CD14-positive monocyte (primary cell): Measurements from ENCODE around the gene GRIA1. TPM values are rescaled to one million over a fixed set of nuclear protein-coding genes. Genes with fewer than 3 reads are reported as not detected.

Experiments used
- DNase-seq, 3 donors: peaks; one replicate each; pipeline ENCODE4 v3.0.0-alpha.2; 2011 to 2022
- H2AFZ ChIP-seq: 2 replicates; pipeline ENCODE4 v1.6.0; 2012; ENCODE audit warnings: mild to moderate bottlenecking, low read depth, low read length, inconsistent platforms; ENCODE audit not compliant: insufficient read depth, poor library complexity, severe bottlenecking
- H3K27ac ChIP-seq, 2 donors: 1 replicate in 1 of 2; 2 replicates in 1 of 2; pipeline ENCODE4 v1.5.1; 2012 to 2013; ENCODE audit warnings: low read length in 2 of 2, control low read depth in 1 of 2, inconsistent platforms in 1 of 2, low read depth in 1 of 2, mild to moderate bottlenecking in 1 of 2
- H3K27me3 ChIP-seq, 2 donors: one replicate each; pipeline versions ENCODE4 v1.6.0 to v1.6.1; 2011 to 2013; ENCODE audit warnings: low read length in 2 of 2; ENCODE audit not compliant: control insufficient read depth in 2 of 2, insufficient read depth in 2 of 2
- H3K36me3 ChIP-seq, 2 donors: replicated peaks in 1 of 2; 1 replicate in 1 of 2; 2 replicates in 1 of 2; pipeline versions ENCODE4 v1.5.1 to v1.6.1; 2012 to 2013; ENCODE audit warnings: low read length in 2 of 2, control low read depth in 1 of 2, inconsistent platforms in 1 of 2, mild to moderate bottlenecking in 1 of 2; ENCODE audit not compliant: insufficient read depth in 2 of 2, control insufficient read depth in 1 of 2
- H3K4me1 ChIP-seq, 2 donors: 1 replicate in 1 of 2; 2 replicates in 1 of 2; pipeline versions ENCODE4 v1.5.1 to v1.6.1; 2012 to 2013; ENCODE audit warnings: low read length in 2 of 2, control low read depth in 1 of 2, inconsistent platforms in 1 of 2, mild to moderate bottlenecking in 1 of 2, moderate library complexity in 1 of 2; ENCODE audit not compliant: insufficient read depth in 2 of 2, control insufficient read depth in 1 of 2
- H3K4me2 ChIP-seq: replicated peaks from 2 replicates; pipeline ENCODE3; 2012; ENCODE audit warnings: low read length, moderate library complexity, mild to moderate bottlenecking; ENCODE audit not compliant: poor library complexity, severe bottlenecking; ENCODE audit errors: extremely low read depth
- H3K4me3 ChIP-seq, 3 experiments: fragments of 200-600 bp in 1 of 3; sonication (generic) in 1 of 3; replicated peaks in 1 of 3; 1 replicate in 2 of 3; 2 replicates in 1 of 3; pipeline ENCODE4 v1.5.1; 2011 to 2013; ENCODE audit warnings: low read length in 3 of 3, mild to moderate bottlenecking in 3 of 3, control low read depth in 2 of 3, low read depth in 2 of 3, inconsistent platforms in 1 of 3, moderate library complexity in 1 of 3
- H3K79me2 ChIP-seq: 2 replicates; pipeline ENCODE4 v1.6.0; 2012; ENCODE audit warnings: mild to moderate bottlenecking, control low read depth, inconsistent platforms, low read length, moderate library complexity; ENCODE audit not compliant: insufficient read depth
- H3K9ac ChIP-seq: 2 replicates; pipeline ENCODE4 v1.6.0; 2017; ENCODE audit warnings: low read length, mild to moderate bottlenecking; ENCODE audit not compliant: insufficient read depth, poor library complexity, severe bottlenecking
- H3K9me3 ChIP-seq, 2 donors: replicated peaks in 1 of 2; 1 replicate in 1 of 2; 2 replicates in 1 of 2; pipeline versions ENCODE4 v1.5.1 to v1.6.1; 2012 to 2013; ENCODE audit warnings: low read length in 2 of 2, control low read depth in 1 of 2; ENCODE audit not compliant: control insufficient read depth in 1 of 2, insufficient read depth in 1 of 2
- H4K20me1 ChIP-seq: 2 replicates; pipeline ENCODE4 v1.6.0; 2012; ENCODE audit warnings: mild to moderate bottlenecking, low read length, control low read depth, moderate library complexity; ENCODE audit not compliant: insufficient read depth
- H3K27ac Mint-ChIP-seq, 7 donors: one replicate each; pipeline ENCODE4 v1.8.0; 2020; ENCODE audit warnings: mild to moderate bottlenecking in 7 of 7, mixed read lengths in 7 of 7, moderate library complexity in 6 of 7, inconsistent platforms in 2 of 7
- H3K27me3 Mint-ChIP-seq, 3 donors: one replicate each; pipeline ENCODE4 v1.8.0; 2021 to 2022; ENCODE audit warnings: low read depth in 3 of 3, mild to moderate bottlenecking in 3 of 3, mixed read lengths in 3 of 3, moderate library complexity in 3 of 3, inconsistent platforms in 1 of 3
- H3K36me3 Mint-ChIP-seq, 2 donors: one replicate each; pipeline ENCODE4 v1.8.0; 2020; ENCODE audit warnings: mixed read lengths in 2 of 2, inconsistent platforms in 1 of 2, mild to moderate bottlenecking in 1 of 2
- H3K4me1 Mint-ChIP-seq: one replicate; pipeline ENCODE4 v1.8.0; 2020; ENCODE audit warnings: mild to moderate bottlenecking, mixed read lengths
- H3K4me3 Mint-ChIP-seq, 2 donors: one replicate each; pipeline ENCODE4 v1.8.0; 2020; ENCODE audit warnings: mild to moderate bottlenecking in 2 of 2, mixed read lengths in 2 of 2, moderate library complexity in 1 of 2
- H3K9me3 Mint-ChIP-seq, 7 donors: one replicate each; pipeline ENCODE4 v1.8.0; 2020 to 2022; ENCODE audit warnings: mixed read lengths in 7 of 7, mild to moderate bottlenecking in 6 of 7, moderate library complexity in 6 of 7, inconsistent platforms in 2 of 7
- WGBS: methylation state at CpG from one replicate; pipeline ENCODE4 v1.1.5; 2013; ENCODE audit warnings: missing lambda C conversion rate; ENCODE audit not compliant: insufficient coverage; 5-methylcytosine and 5-hydroxymethylcytosine counted together
- intact Hi-C, 2 donors: fragments of 100-400 bp; cut with micrococcal nuclease; formaldehyde crosslinking; loops; one replicate each; pipeline versions ENCODE4 v1.15.0 to v1.15.1; 2023
- polyA plus RNA-seq, 3 donors: library from polyadenylated mRNA; depleted of rRNA in 1 of 3; unstranded in 2 of 3; stranded (reverse) in 1 of 3; fragments of 300-500 nt in 2 of 3; fragments of >200 nt in 1 of 3; fragmentation: Illumina TruSeq in 2 of 3; gene quantifications; 1 replicate in 2 of 3; 2 replicates in 1 of 3; pipeline ENCODE4 v1.2.3, GENCODE V29; 2012 to 2021
- TF ChIP-seq, protein P1 (sequence below): fragments of 200-600 bp; IDR thresholded peaks from one replicate; pipeline ENCODE4 v1.8.0; 2022; ENCODE audit warnings: antibody characterized with exemption, mild to moderate bottlenecking

The GRIA1 gene
- polyA plus RNA-seq, 3 donors: not detected

DNA sequence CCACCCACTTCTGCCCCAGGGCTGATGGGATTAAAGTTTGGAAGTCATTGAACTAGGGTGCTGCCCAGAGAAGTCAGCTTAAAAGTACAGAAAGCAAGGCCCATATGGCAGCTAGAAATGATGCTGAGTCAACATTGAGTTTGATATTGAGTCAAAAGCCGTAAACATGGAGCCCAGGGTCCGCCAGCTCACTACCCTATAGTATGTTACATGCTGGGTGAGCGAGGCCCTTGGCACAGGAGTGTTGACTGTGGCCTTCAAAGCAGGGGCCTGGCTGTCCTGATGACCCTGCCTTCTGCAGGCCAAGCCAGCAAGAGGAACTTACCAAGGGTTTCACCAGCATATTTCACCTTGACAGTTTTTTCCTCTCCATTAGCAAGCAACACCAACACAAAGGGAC is 222.5 kb downstream of the GRIA1 start:
- Mint-ChIP-seq H3K36me3 (no peaks in the 10 kb centered on the region), H3K4me1 (no peaks in the 10 kb centered on the region)
- 89% methylated on average over 3 of the region's 3 CpGs for WGBS

GRCh38 chr5:153713943-153714342 is 223.5 kb downstream of the GRIA1 start:
- Mint-ChIP-seq H3K36me3 (no peaks in the 10 kb centered on the region), H3K4me1 (no peaks in the 10 kb centered on the region), H3K27me3 (peaks cover 0 to 3% (median 3%) of the 10 kb centered on the region in 3 donors), H3K4me3 (no peak overlapping the region), H3K9me3 (peaks cover 0 to 10% (median 2%) of the 10 kb centered on the region in 7 donors), H3K27ac (no peak overlapping the region)
- TF ChIP-seq, protein P1, sequence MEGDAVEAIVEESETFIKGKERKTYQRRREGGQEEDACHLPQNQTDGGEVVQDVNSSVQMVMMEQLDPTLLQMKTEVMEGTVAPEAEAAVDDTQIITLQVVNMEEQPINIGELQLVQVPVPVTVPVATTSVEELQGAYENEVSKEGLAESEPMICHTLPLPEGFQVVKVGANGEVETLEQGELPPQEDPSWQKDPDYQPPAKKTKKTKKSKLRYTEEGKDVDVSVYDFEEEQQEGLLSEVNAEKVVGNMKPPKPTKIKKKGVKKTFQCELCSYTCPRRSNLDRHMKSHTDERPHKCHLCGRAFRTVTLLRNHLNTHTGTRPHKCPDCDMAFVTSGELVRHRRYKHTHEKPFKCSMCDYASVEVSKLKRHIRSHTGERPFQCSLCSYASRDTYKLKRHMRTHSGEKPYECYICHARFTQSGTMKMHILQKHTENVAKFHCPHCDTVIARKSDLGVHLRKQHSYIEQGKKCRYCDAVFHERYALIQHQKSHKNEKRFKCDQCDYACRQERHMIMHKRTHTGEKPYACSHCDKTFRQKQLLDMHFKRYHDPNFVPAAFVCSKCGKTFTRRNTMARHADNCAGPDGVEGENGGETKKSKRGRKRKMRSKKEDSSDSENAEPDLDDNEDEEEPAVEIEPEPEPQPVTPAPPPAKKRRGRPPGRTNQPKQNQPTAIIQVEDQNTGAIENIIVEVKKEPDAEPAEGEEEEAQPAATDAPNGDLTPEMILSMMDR: no peak
- Histone ChIP-seq H3K9ac (no peak overlapping the region), H3K36me3 (no peaks in the 10 kb centered on the region), H3K4me3 (no peak overlapping the region), H3K4me1 (no peaks in the 10 kb centered on the region), H2AFZ (no peak overlapping the region), H3K9me3 (no peaks in the 10 kb centered on the region), H3K27ac (no peak overlapping the region), H3K4me2 (no peak overlapping the region), H3K79me2 (no peaks in the 10 kb centered on the region), H4K20me1 (no peaks in the 10 kb centered on the region), H3K27me3 (no peaks in the 10 kb centered on the region)
- intact Hi-C loops: no loop called here
- 92% methylated on average over 6 of the region's 8 CpGs for WGBS
- DNase-seq: no peak

More for the DNA sequence above, 222.5 kb downstream of the GRIA1 start:
- H3K9me3 ChIP-seq: no peaks in the 10 kb centered on the region
- no peaks in the 10 kb centered on the region for H4K20me1 ChIP-seq
- intact Hi-C loops: no loop called here
- no peak overlapping the region for H3K4me2 ChIP-seq
- no peak for DNase-seq
- TF ChIP-seq, protein P1: no peak
- no peak overlapping the region for H3K27ac Mint-ChIP-seq
- no peak overlapping the region for H2AFZ ChIP-seq
- no peaks in the 10 kb centered on the region for H3K79me2 ChIP-seq
- no peaks in the 10 kb centered on the region for H3K27me3 ChIP-seq
- peaks cover 0 to 10% (median 2%) of the 10 kb centered on the region in 7 donors for H3K9me3 Mint-ChIP-seq
- H3K4me3 ChIP-seq: no peak overlapping the region
- no peak overlapping the region for H3K27ac ChIP-seq
- H3K4me3 Mint-ChIP-seq: no peak overlapping the region
- no peaks in the 10 kb centered on the region for H3K36me3 ChIP-seq
- no peak overlapping the region for H3K9ac ChIP-seq
- H3K4me1 ChIP-seq: no peaks in the 10 kb centered on the region
- H3K27me3 Mint-ChIP-seq: peaks cover 0 to 3% (median 3%) of the 10 kb centered on the region in 3 donors
